NT2/D1 (cell line): ENCODE data around the gene CACNB2.

Source experiments
- SUZ12 ChIP-seq: IDR thresholded peaks from 2 replicates; pipeline ENCODE4 v1.6.1; 2011; ENCODE audit not compliant: insufficient read length, insufficient read depth; ENCODE audit errors: extremely low read depth
- YY1 ChIP-seq: IDR thresholded peaks from 2 replicates; pipeline ENCODE4 v1.6.1; 2011; ENCODE audit not compliant: insufficient read length, insufficient read depth
- ZNF274 ChIP-seq: IDR thresholded peaks from 2 replicates; pipeline ENCODE4 v1.6.1; 2011; ENCODE audit warnings: mild to moderate bottlenecking, low read depth, low read length

- TF ChIP-seq SUZ12 (no peak), ZNF274 (no peak), YY1 (no peak)
Observed at GRCh38 chr10:18094332-18094731, 45.9 kb upstream of the CACNB2 start.
